ENCODE results near the gene RB1. TPM values are rescaled to one million over a fixed set of nuclear protein-coding genes. Genes with fewer than 3 reads are reported as not detected.

Gene RB1
- total RNA-seq, 1 donor, result 8.3 TPM

- no peak for DNase-seq (ENCODE audit: low read depth in 2 of 3, low spot score in 2 of 3)
Measured at GRCh38 chr13:48514793-48515192, 211.2 kb downstream of the RB1 start.

- DNase-seq (ENCODE audit: low read depth in 2 of 3, low spot score in 2 of 3), result no peak
Measured at GRCh38 chr13:48515732-48516131, 212.2 kb downstream of the RB1 start.

GRCh38 chr13:48518083-48518482 is 214.5 kb downstream of the RB1 start:
- DNase-seq (ENCODE audit: low read depth in 2 of 3, low spot score in 2 of 3), result no peak

GRCh38 chr13:48526286-48526685 is 222.7 kb downstream of the RB1 start:
- no peak for DNase-seq (ENCODE audit: low read depth in 2 of 3, low spot score in 2 of 3)

- DNase-seq (ENCODE audit: low read depth in 2 of 3, low spot score in 2 of 3), result no peak
Measured at GRCh38 chr13:48527955-48528354, 224.4 kb downstream of the RB1 start.

- DNase-seq (ENCODE audit: low read depth in 2 of 3, low spot score in 2 of 3), result no peak
Measured at GRCh38 chr13:48528720-48529119, 225.2 kb downstream of the RB1 start.

GRCh38 chr13:48530833-48531232 is 227.3 kb downstream of the RB1 start:
- no peak for DNase-seq (ENCODE audit: low read depth in 2 of 3, low spot score in 2 of 3)

Small RNA genes within 50 kb of the gene (small RNA-seq; reads per million reads assigned to genes)
- gene RF00017, result not detected

Other genes with a start within 250 kb of the RB1 start
- gene MED4, start 208.6 kb upstream of the RB1 start, total RNA-seq, result 20.5 TPM
- 54.9 TPM for gene ITM2B, start 70.5 kb upstream of the RB1 start, total RNA-seq
- 4.6 TPM for gene LPAR6, start 109.4 kb downstream of the RB1 start, total RNA-seq
- 3.5 TPM for gene RCBTB2, start 229.3 kb downstream of the RB1 start, total RNA-seq

All from hematopoietic multipotent progenitor cell (in vitro differentiated cells).